Loucy (cell line): ENCODE data around the gene TRIM45.

Experiments used
- CTCF ChIP-seq: fragments of 200-600 bp; sonication (generic); conservative IDR thresholded peaks from 2 replicates; pipeline ENCODE4 v1.5.1; 2014; ENCODE audit warnings: mild to moderate bottlenecking, antibody characterized with exemption, low read length
- EZH2phosphoT487 ChIP-seq: fragments of 200-600 bp; IDR thresholded peaks from 2 replicates; pipeline ENCODE4 v1.6.1; 2018; ENCODE audit warnings: antibody characterized with exemption, mild to moderate bottlenecking, moderate library complexity, borderline replicate concordance

- TF ChIP-seq CTCF: no peak
- TF ChIP-seq EZH2phosphoT487: no peak
These were observed 6.7 kb downstream of the TRIM45 start for GRCh38 chr1:117114877-117115276.
